Fibroblast of villous mesenchyme (primary cell): ENCODE data around the gene SEC16B. TPM values are rescaled to one million over a fixed set of nuclear protein-coding genes. Genes with fewer than 3 reads are reported as not detected.
A peak's percentile ranks its signal among the peaks of the same experiment; 100 is the strongest.

Experiments used
- DNase-seq: peaks from one replicate; pipeline ENCODE4 v3.0.0-alpha.2; 2010; ENCODE audit warnings: low read depth
- H3K4me3 ChIP-seq: 2 replicates; pipeline ENCODE4 v1.5.1; 2011; ENCODE audit warnings: low read depth, mild to moderate bottlenecking, low read length
- CTCF ChIP-seq: IDR thresholded peaks from 2 replicates; pipeline ENCODE4 v1.5.1; 2012; ENCODE audit warnings: low read depth, mild to moderate bottlenecking, low read length; ENCODE audit not compliant: insufficient read depth
- total RNA-seq: library from RNA; depleted of rRNA; stranded (reverse); fragments of >200 nt; gene quantifications from 2 replicates; pipeline ENCODE4 v1.2.3, GENCODE V29; 2012

Gene SEC16B
- total RNA-seq, 1 donor: 1.3 TPM

DNA sequence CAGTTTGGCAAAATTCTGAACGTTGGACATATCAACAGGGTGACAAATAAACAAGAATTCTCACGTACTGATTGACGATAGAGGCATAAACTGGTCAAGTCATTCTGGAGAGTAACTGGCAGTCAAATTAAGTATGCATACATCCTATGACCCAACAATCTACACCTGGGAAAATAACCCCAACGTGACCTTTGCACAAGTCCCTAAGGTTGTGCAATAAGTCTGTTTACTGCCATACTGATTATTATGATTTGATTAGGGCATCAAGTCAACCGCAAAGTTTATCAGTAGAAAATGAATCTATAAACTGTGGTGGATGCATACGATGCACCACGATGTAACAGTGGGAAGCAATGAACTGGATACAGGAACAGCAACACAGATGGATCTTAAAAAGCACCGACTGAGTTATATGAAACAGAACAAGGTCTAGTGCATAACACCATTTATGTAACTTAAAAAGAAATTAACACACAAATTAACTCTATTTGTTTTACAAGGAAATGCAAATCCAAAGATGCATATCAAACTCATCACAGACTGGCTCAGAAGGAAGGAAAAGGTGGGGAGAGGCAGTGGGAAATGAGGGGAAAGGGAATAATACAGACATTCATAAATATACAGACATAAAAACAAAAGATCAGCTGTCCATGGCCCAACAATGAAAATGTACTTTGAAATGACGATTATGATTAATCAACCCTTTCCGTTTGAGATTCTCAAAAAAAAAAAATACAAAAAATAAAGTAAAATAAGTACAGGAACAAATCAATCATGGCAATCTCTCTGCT lies 41.0 kb upstream of the SEC16B start:
- TF ChIP-seq CTCF: no peak
- H3K4me3 ChIP-seq: no peak overlapping the region
- DNase-seq: peak; percentile 44

- DNase-seq: no peak
- no peak for TF ChIP-seq CTCF
- no peak overlapping the region for H3K4me3 ChIP-seq
Observed at GRCh38 chr1:178006043-178006442, 36.2 kb upstream of the SEC16B start.

GRCh38 chr1:178005450-178005849 lies 35.6 kb upstream of the SEC16B start:
- no peak overlapping the region for H3K4me3 ChIP-seq
- no peak for TF ChIP-seq CTCF
- DNase-seq: no peak

- no peak for DNase-seq
- TF ChIP-seq CTCF: no peak
- H3K4me3 ChIP-seq: no peak overlapping the region
Observed at GRCh38 chr1:178004926-178005391, 35.1 kb upstream of the SEC16B start.

GRCh38 chr1:177998696-177999631 lies 29.1 kb upstream of the SEC16B start:
- no peak for TF ChIP-seq CTCF
- no peak for DNase-seq

GRCh38 chr1:177996957-177997356 lies 27.1 kb upstream of the SEC16B start:
- TF ChIP-seq CTCF: no peak

More at GRCh38 chr1:177998696-177999631, 29.1 kb upstream of the SEC16B start:
- H3K4me3 ChIP-seq: no peak overlapping the region

More at GRCh38 chr1:177996957-177997356, 27.1 kb upstream of the SEC16B start:
- DNase-seq: no peak
- no peak overlapping the region for H3K4me3 ChIP-seq
